ENCODE measurements around the gene DAAM1.

The DAAM1 gene

DNA sequence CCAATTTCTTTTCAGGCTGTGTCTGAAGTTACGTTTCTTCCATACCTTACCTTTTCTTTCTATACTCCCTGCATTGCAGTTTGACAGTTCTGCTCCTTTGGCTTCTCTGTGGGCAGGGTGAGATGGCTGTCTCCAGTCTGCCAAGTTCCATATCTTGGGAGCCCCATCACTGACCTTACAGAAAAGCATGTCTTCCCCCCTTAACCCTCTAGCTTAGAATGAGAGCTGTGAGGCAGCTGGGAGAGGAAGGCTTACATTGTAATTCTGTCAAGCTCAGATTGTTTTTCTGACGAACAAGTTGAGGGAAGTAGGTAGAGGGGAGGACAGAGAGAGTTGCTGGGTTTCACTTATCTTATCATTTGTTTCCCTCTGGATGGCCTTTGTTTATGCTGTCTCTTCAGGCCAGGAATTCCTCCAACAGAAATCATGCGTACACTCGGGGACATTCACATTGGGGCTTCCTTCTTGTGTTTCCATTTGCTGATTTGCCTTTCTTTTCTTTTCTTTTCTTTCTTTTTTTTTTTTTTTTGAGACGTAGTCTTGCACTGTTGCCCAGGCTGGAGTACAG is 9.3 kb downstream of the DAAM1 start:
- Mint-ChIP-seq H3K27ac (peak overlapping the region; percentile 12 to 69 (median 58)), H3K4me1 (peaks cover 52% of the 10 kb centered on the region), H3K27me3 (ENCODE audit: low read depth) (no peaks in the 10 kb centered on the region), H3K36me3 (ENCODE audit: low read depth) (peaks cover 11% of the 10 kb centered on the region), H3K4me3 (no peak overlapping the region), H3K9me3 (no peaks in the 10 kb centered on the region)
- TF ChIP-seq, protein P1, sequence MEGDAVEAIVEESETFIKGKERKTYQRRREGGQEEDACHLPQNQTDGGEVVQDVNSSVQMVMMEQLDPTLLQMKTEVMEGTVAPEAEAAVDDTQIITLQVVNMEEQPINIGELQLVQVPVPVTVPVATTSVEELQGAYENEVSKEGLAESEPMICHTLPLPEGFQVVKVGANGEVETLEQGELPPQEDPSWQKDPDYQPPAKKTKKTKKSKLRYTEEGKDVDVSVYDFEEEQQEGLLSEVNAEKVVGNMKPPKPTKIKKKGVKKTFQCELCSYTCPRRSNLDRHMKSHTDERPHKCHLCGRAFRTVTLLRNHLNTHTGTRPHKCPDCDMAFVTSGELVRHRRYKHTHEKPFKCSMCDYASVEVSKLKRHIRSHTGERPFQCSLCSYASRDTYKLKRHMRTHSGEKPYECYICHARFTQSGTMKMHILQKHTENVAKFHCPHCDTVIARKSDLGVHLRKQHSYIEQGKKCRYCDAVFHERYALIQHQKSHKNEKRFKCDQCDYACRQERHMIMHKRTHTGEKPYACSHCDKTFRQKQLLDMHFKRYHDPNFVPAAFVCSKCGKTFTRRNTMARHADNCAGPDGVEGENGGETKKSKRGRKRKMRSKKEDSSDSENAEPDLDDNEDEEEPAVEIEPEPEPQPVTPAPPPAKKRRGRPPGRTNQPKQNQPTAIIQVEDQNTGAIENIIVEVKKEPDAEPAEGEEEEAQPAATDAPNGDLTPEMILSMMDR (IDR thresholded peaks at IDR 0.05; ENCODE audit: unreplicated experiment in 3 of 3), result no peak

DNA sequence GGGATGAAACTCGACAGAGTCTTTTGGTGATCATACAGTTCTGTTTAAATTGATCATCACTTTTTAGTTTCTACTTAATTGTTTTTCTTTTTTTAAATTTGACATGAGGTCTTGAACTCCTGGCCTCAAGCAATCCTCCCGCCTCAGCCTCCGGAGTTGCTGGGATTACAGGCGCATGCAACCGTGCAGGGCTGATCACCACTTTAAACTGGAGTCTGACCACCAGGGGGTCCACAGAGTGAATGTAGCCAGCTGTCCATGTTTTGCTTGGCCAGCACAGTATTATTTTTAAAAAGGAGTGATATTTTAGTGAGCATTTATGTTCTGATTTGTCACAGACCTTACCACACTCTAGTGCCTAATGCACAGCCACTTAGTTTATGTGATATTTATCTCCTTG is 10.7 kb downstream of the DAAM1 start:
- TF ChIP-seq, protein P1 (IDR thresholded peaks at IDR 0.05; ENCODE audit: unreplicated experiment in 3 of 3), result no peak
- Mint-ChIP-seq H3K27me3 (ENCODE audit: low read depth) (no peaks in the 10 kb centered on the region), H3K36me3 (ENCODE audit: low read depth) (peaks cover 11% of the 10 kb centered on the region), H3K4me3 (no peak overlapping the region), H3K4me1 (peaks cover 39% of the 10 kb centered on the region), H3K9me3 (no peaks in the 10 kb centered on the region), H3K27ac (no peak overlapping the region)

DNA sequence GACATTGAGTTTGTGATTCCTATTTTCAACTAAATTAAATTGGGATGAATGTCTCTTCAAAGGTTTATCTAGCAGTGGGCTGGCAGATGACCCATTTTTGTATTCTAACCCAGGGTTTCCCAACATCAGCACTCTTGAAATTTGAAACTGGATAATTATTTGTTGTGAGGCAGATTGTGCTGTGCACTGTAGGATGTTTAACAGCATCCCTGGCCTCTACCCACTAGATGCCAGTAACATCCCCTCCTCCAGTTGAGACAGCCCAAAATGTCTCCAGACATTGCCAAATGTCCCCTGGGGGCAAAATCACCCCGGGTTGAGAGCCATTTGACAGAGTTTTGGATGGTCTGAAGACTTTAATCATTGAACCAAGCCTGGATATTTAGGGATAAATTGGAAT is 11.1 kb downstream of the DAAM1 start:
- no peak overlapping the region for H3K27ac Mint-ChIP-seq
- H3K36me3 Mint-ChIP-seq (ENCODE audit: low read depth), result peaks cover 11% of the 10 kb centered on the region

DNA sequence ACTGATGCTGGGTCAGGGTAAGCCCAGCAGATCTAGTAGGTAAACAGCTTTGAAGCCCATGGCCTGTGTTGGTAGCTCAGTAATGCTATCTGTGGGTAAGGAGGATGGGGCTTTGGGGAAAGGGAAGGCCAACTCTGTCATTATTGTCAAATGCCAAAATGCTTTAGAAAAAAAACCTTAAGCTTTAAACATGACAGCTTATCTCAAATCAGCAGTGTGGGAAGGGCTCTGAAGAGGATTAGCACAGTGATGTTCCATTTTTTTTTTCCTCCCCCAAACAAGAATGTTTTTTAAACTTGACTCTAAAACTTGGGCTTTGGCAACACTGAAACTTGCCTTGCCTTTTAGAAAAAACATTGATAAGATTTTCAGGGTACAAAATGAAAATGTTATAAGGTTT is 11.7 kb downstream of the DAAM1 start:
- H3K36me3 Mint-ChIP-seq (ENCODE audit: low read depth), result peaks cover 14% of the 10 kb centered on the region
- H3K4me1 Mint-ChIP-seq, result peaks cover 39% of the 10 kb centered on the region
- TF ChIP-seq, protein P1 (IDR thresholded peaks at IDR 0.05; ENCODE audit: unreplicated experiment in 3 of 3), result no peak
- no peak overlapping the region for H3K27ac Mint-ChIP-seq
- no peaks in the 10 kb centered on the region for H3K27me3 Mint-ChIP-seq (ENCODE audit: low read depth)
- H3K4me3 Mint-ChIP-seq, result no peak overlapping the region
- no peaks in the 10 kb centered on the region for H3K9me3 Mint-ChIP-seq

More for the DNA sequence above, 11.1 kb downstream of the DAAM1 start:
- Mint-ChIP-seq H3K27me3 (ENCODE audit: low read depth) (no peaks in the 10 kb centered on the region), H3K4me1 (peaks cover 36% of the 10 kb centered on the region), H3K9me3 (no peaks in the 10 kb centered on the region), H3K4me3 (no peak overlapping the region)
- TF ChIP-seq, protein P1 (IDR thresholded peaks at IDR 0.05; ENCODE audit: unreplicated experiment in 3 of 3), result no peak

DNA sequence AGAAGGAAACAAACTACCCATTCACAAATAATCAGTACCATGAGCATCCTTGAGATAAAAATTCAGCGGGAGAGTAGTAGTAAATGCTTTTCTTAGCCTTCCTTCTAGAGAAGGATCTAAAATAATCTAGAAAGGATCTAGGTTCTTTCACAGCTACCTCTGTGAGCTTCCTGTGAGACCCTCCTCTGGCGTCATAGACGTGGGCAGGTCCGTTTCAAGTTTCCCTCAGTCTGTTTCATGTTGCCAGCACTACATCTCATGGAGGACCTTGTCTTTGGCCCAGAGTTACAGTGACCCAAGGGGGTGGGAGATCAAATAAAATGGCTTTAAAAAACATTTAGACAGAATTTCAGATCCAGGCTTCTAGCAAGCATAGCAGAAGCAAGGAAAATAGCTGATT is 13.6 kb downstream of the DAAM1 start:
- peaks cover 10% of the 10 kb centered on the region for H3K36me3 Mint-ChIP-seq (ENCODE audit: low read depth)
- TF ChIP-seq, protein P1 (IDR thresholded peaks at IDR 0.05; ENCODE audit: unreplicated experiment in 3 of 3), result no peak
- peaks cover 35% of the 10 kb centered on the region for H3K4me1 Mint-ChIP-seq
- no peaks in the 10 kb centered on the region for H3K27me3 Mint-ChIP-seq (ENCODE audit: low read depth)
- no peaks in the 10 kb centered on the region for H3K9me3 Mint-ChIP-seq
- peak overlapping the region in 1 of 3 experiments; percentile 28 for H3K27ac Mint-ChIP-seq
- H3K4me3 Mint-ChIP-seq, result no peak overlapping the region

DNA sequence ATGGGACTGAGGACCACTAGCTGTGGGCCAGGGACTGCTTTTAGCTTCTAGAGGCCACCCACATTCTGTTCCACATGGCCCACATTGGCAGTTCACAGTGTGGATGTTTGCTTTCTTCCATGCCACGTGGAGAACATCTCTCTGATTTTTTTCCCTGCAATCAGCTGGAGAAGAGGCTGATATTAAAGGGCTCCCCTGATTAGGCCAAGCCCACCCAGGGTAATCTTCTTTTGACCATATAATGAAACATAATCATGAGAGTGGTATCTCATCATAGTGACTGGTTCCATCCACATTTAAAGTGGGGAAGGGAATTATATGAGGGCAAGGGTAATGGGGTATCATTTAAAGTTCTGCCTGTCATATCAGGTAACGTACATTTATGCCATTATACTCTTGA is 15.8 kb downstream of the DAAM1 start:
- H3K9me3 Mint-ChIP-seq, result no peaks in the 10 kb centered on the region
- H3K4me3 Mint-ChIP-seq, result no peak overlapping the region
- no peaks in the 10 kb centered on the region for H3K27me3 Mint-ChIP-seq (ENCODE audit: low read depth)
- H3K36me3 Mint-ChIP-seq (ENCODE audit: low read depth), result peaks cover 18% of the 10 kb centered on the region
- TF ChIP-seq, protein P1 (IDR thresholded peaks at IDR 0.05; ENCODE audit: unreplicated experiment in 3 of 3), result no peak
- H3K27ac Mint-ChIP-seq, result no peak overlapping the region
- peaks cover 23% of the 10 kb centered on the region for H3K4me1 Mint-ChIP-seq

Measured in nephron (organoid).